H1 (cell line): ENCODE measurements around the gene TACSTD2. TPM values are rescaled to one million over a fixed set of nuclear protein-coding genes. Genes with fewer than 3 reads are reported as not detected.

Experiments used
- CTCF ChIA-PET: fragments of 300-600 bp; sonication (Branson Sonifier 250); formaldehyde crosslinking; loops from one replicate; lab custom pipeline; 2021; ENCODE audit not compliant: partially characterized antibody; lab: Charles Lee
- POLR2A ChIA-PET: fragments of 300-600 bp; sonication (Branson Sonifier 250); formaldehyde crosslinking; loops from one replicate; lab custom pipeline; 2021; ENCODE audit warnings: inconsistent platforms; ENCODE audit not compliant: partially characterized antibody; lab: Charles Lee
- DNase-seq, 2 experiments: peaks; one replicate each; pipeline versions ENCODE4 v3.0.0 to v3.0.0-alpha.2; 2010 to 2022; ENCODE audit warnings: low spot score in 2 of 2, low read depth in 1 of 2, mixed read lengths in 1 of 2
- FAIRE-seq: peaks from 2 replicates; lab custom pipeline; 2011; peaks lifted over from hg19 to GRCh38; lab: Jason Lieb, UNC
- H2AFZ ChIP-seq: 2 replicates; pipeline ENCODE4 v1.8.1; 2012; ENCODE audit warnings: low read length, inconsistent platforms
- H2AK5ac ChIP-seq: 2 replicates; pipeline ENCODE4 v1.6.1; 2013; ENCODE audit warnings: low read depth, low read length
- H2BK120ac ChIP-seq: replicated peaks from 2 replicates; pipeline ENCODE3; 2013; ENCODE audit warnings: low read depth, low read length, inconsistent platforms
- H2BK12ac ChIP-seq: 2 replicates; pipeline ENCODE4 v1.6.1; 2013; ENCODE audit warnings: low read depth, low read length
- H2BK15ac ChIP-seq: 2 replicates; pipeline ENCODE4 v1.6.1; 2013; ENCODE audit warnings: low read length
- H2BK20ac ChIP-seq: 2 replicates; pipeline ENCODE4 v1.6.1; 2013; ENCODE audit warnings: low read length
- H2BK5ac ChIP-seq: 2 replicates; pipeline ENCODE4 v1.6.1; 2013; ENCODE audit warnings: low read depth, low read length
- H3K14ac ChIP-seq: 2 replicates; pipeline ENCODE4 v1.6.1; 2013; ENCODE audit warnings: inconsistent platforms; ENCODE audit not compliant: insufficient read length
- H3K18ac ChIP-seq: 2 replicates; pipeline ENCODE4 v1.6.1; 2013; ENCODE audit warnings: low read length; ENCODE audit errors: extremely low read depth
- H3K23ac ChIP-seq: 2 replicates; pipeline ENCODE4 v1.6.1; 2013; ENCODE audit warnings: inconsistent platforms; ENCODE audit not compliant: insufficient read length
- H3K23me2 ChIP-seq: 2 replicates; pipeline ENCODE4 v1.6.1; 2013; ENCODE audit warnings: low read depth, low read length
- H3K27ac ChIP-seq: 2 replicates; pipeline ENCODE4 v1.6.1; 2011; ENCODE audit warnings: low read depth, low read length, inconsistent platforms
- H3K27me3 ChIP-seq, 4 experiments: replicated peaks in 1 of 4; 1 replicate in 1 of 4; 2 replicates in 3 of 4; pipeline versions ENCODE4 v1.6.1 to v1.8.1; 2011 to 2013; ENCODE audit warnings: low read length in 3 of 4, mild to moderate bottlenecking in 3 of 4, inconsistent platforms in 2 of 4, mixed read lengths in 2 of 4, moderate library complexity in 1 of 4; ENCODE audit not compliant: control insufficient read depth in 3 of 4, insufficient read depth in 3 of 4; ENCODE audit errors: extremely low read depth in 1 of 4
- H3K36me3 ChIP-seq, 4 experiments: 2 replicates each; pipeline versions ENCODE4 v1.6.1 to v1.8.1; 2011 to 2013; ENCODE audit warnings: mild to moderate bottlenecking in 4 of 4, low read length in 3 of 4, moderate library complexity in 2 of 4, control low read depth in 1 of 4, inconsistent platforms in 1 of 4; ENCODE audit not compliant: insufficient read depth in 4 of 4, control insufficient read depth in 2 of 4
- H3K4ac ChIP-seq: replicated peaks from 2 replicates; pipeline ENCODE3; 2013; ENCODE audit warnings: low read length, low read depth, mixed read lengths, inconsistent platforms; ENCODE audit not compliant: insufficient read length
- H3K4me1 ChIP-seq, 4 experiments: replicated peaks in 1 of 4; 1 replicate in 1 of 4; 2 replicates in 3 of 4; pipeline versions ENCODE4 v1.6.1 to v1.8.1; 2011 to 2013; ENCODE audit warnings: low read length in 3 of 4, inconsistent platforms in 2 of 4, mixed read lengths in 1 of 4; ENCODE audit not compliant: insufficient read depth in 4 of 4, control insufficient read depth in 3 of 4
- H3K4me2 ChIP-seq, 2 experiments: 2 replicates each; pipeline versions ENCODE4 v1.6.1 to v1.8.1; 2011 to 2013; ENCODE audit warnings: low read depth in 2 of 2, low read length in 2 of 2, control low read depth in 1 of 2, inconsistent platforms in 1 of 2, mild to moderate bottlenecking in 1 of 2; ENCODE audit not compliant: insufficient read depth in 1 of 2
- H3K4me3 ChIP-seq, 4 experiments: fragments of 200-600, 300-600 bp in 1 of 4; sonication (generic), shearing (Covaris generic), sonication (Bioruptor Twin) in 1 of 4; 2 replicates each; pipeline versions ENCODE4 v1.5.1 to v1.8.1; 2011 to 2016; ENCODE audit warnings: low read length in 4 of 4, low read depth in 3 of 4, control low read depth in 2 of 4, inconsistent platforms in 2 of 4, mild to moderate bottlenecking in 2 of 4, mixed read lengths in 1 of 4, moderate library complexity in 1 of 4; ENCODE audit not compliant: insufficient read depth in 2 of 4; ENCODE audit errors: extremely low read depth in 1 of 4
- H3K56ac ChIP-seq: replicated peaks from 2 replicates; pipeline ENCODE3; 2013; ENCODE audit warnings: low read depth, mild to moderate bottlenecking, mixed read lengths, low read length, inconsistent platforms; ENCODE audit not compliant: insufficient read length
- H3K79me1 ChIP-seq: 2 replicates; pipeline ENCODE4 v1.6.1; 2013; ENCODE audit warnings: low read depth, low read length, control low read depth
- H3K79me2 ChIP-seq, 2 experiments: 2 replicates each; pipeline versions ENCODE4 v1.6.1 to v1.8.1; 2012 to 2013; ENCODE audit warnings: low read length in 2 of 2, mild to moderate bottlenecking in 2 of 2, inconsistent platforms in 1 of 2; ENCODE audit not compliant: insufficient read depth in 2 of 2, control insufficient read depth in 1 of 2
- H3K9ac ChIP-seq, 4 experiments: replicated peaks in 1 of 4; 1 replicate in 1 of 4; 2 replicates in 3 of 4; pipeline versions ENCODE4 v1.6.1 to v1.8.1; 2011 to 2013; ENCODE audit warnings: low read depth in 3 of 4, low read length in 3 of 4, control low read depth in 2 of 4, mild to moderate bottlenecking in 2 of 4, moderate library complexity in 2 of 4, inconsistent platforms in 1 of 4; ENCODE audit errors: extremely low read depth in 1 of 4
- H3K9me3 ChIP-seq, 2 experiments: 2 replicates each; pipeline versions ENCODE4 v1.6.1 to v1.8.1; 2012 to 2013; ENCODE audit warnings: mild to moderate bottlenecking in 2 of 2, moderate library complexity in 2 of 2, control low read depth in 1 of 2, inconsistent platforms in 1 of 2, low read depth in 1 of 2, low read length in 1 of 2, mixed read lengths in 1 of 2; ENCODE audit not compliant: insufficient read depth in 2 of 2
- H4K20me1 ChIP-seq, 2 experiments: replicated peaks in 1 of 2; 2 replicates each; pipeline versions ENCODE3 to v1.8.1; 2011 to 2013; ENCODE audit warnings: inconsistent platforms in 2 of 2, low read length in 2 of 2, mild to moderate bottlenecking in 1 of 2; ENCODE audit not compliant: insufficient read depth in 2 of 2, control insufficient read depth in 1 of 2
- H4K5ac ChIP-seq: 2 replicates; pipeline ENCODE4 v1.6.1; 2013; ENCODE audit warnings: low read length, low read depth, mixed read lengths, inconsistent platforms; ENCODE audit not compliant: insufficient read length
- H4K8ac ChIP-seq: 2 replicates; pipeline ENCODE4 v1.8.0; 2013; ENCODE audit warnings: mild to moderate bottlenecking, moderate library complexity, low read length, inconsistent platforms; ENCODE audit not compliant: insufficient read depth; ENCODE audit errors: extremely low read depth
- H4K91ac ChIP-seq: replicated peaks from 2 replicates; pipeline ENCODE3; 2013; ENCODE audit warnings: low read length, mixed read lengths, inconsistent platforms; ENCODE audit not compliant: insufficient read length
- EZH2 ChIP-seq: fragments of 200-600 bp; sonication (generic); IDR thresholded peaks from 2 replicates; pipeline ENCODE4 v1.7.1; 2012; ENCODE audit warnings: low read depth, mild to moderate bottlenecking, moderate library complexity, low read length, inconsistent platforms; ENCODE audit not compliant: severe bottlenecking
- GABPA ChIP-seq: IDR thresholded peaks from 2 replicates; pipeline ENCODE4 v1.6.1; 2011; ENCODE audit warnings: mild to moderate bottlenecking, low read length, moderate library complexity, borderline replicate concordance; ENCODE audit not compliant: insufficient read depth
- SP4 ChIP-seq: IDR thresholded peaks from 2 replicates; pipeline ENCODE4 v1.6.1; 2012; ENCODE audit warnings: low read length, inconsistent platforms
- WGBS, 2 experiments: shearing (Covaris generic) in 1 of 2; methylation state at CpG; one replicate each; pipeline versions ENCODE4 v1.1.6 to v1.1.7; 2013 to 2015; ENCODE audit warnings: low lambda C conversion rate in 2 of 2, mixed read lengths in 2 of 2, inconsistent platforms in 1 of 2, low coverage in 1 of 2, missing lambda C conversion rate in 1 of 2; ENCODE audit not compliant: insufficient replicate concordance in 2 of 2, insufficient coverage in 1 of 2, insufficient read length in 1 of 2; ENCODE audit errors: extremely low coverage in 1 of 2, missing lambda C conversion rate in 1 of 2; 5-methylcytosine and 5-hydroxymethylcytosine counted together
- polyA plus RNA-seq, 7 experiments: library from polyadenylated mRNA; depleted of rRNA in 3 of 7; stranded (reverse) in 5 of 7; unstranded in 2 of 7; fragments of >200 nt in 5 of 7; fragments of 200-250 nt in 2 of 7; gene quantifications; 1 replicate in 5 of 7; 2 replicates in 1 of 7; 4 replicates in 1 of 7; pipeline versions ENCODE4 v1.2.1 to v1.2.3, GENCODE V29; 2011 to 2013; ENCODE audit warnings: missing spikeins in 2 of 7, mixed read lengths in 2 of 7
- total RNA-seq: library from RNA; stranded (reverse); fragmentation: NEBNext Ultra II Directional; extraction: Animal tissue kit (Norgen Biotek cat#: 25700); gene quantifications from 2 replicates; pipeline ENCODE4 v1.2.1, GENCODE V29; 2021

Gene TACSTD2
- total and polyA plus RNA-seq, 2 of the 8 experiments (the other 6 are each of a cell fraction or from before 2014, with no cell fraction given), result 0.76 to 0.85 TPM

DNA sequence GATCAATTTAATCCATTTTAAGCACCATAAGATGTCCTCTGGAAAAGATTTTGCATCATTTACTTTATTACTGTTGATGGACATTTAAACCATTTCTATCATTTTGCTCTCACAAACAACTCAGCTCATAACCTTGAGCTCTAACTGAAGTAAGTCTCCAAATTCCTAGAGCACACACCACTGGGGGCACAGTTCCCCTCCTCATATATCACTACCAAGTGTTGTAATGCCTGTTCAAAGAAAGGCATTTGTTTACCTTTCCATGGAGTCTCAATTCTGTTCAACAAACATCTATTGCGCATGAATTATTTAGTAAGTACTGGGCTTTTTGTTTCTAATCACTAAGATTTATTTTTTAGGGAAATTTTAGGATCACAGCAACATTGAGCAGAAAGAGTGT is 21.7 kb downstream of the TACSTD2 start:
- Histone ChIP-seq H3K9ac (no peak overlapping the region), H3K27ac (no peak overlapping the region), H2AFZ (no peak overlapping the region), H4K91ac (no peak overlapping the region), H3K23me2 (no peaks in the 10 kb centered on the region), H2AK5ac (no peak overlapping the region), H2BK15ac (no peak overlapping the region), H2BK20ac (no peak overlapping the region), H3K14ac (no peak overlapping the region), H3K79me1 (no peaks in the 10 kb centered on the region), H4K5ac (no peak overlapping the region), H3K18ac (no peak overlapping the region), H3K4me3 (no peak overlapping the region), H3K4me2 (no peak overlapping the region), H3K4ac (no peak overlapping the region), H3K36me3 (no peaks in the 10 kb centered on the region), H3K9me3 (peaks cover 0 to 4% of the 10 kb centered on the region in 2 experiments; a peak in 1 of 4 replicates), H2BK12ac (no peak overlapping the region), H2BK5ac (no peak overlapping the region), H3K27me3 (no peaks in the 10 kb centered on the region), H3K56ac (no peak overlapping the region), H3K79me2 (no peaks in the 10 kb centered on the region), H2BK120ac (no peak overlapping the region), H3K4me1 (no peaks in the 10 kb centered on the region), H4K8ac (no peak overlapping the region), H3K23ac (no peak overlapping the region), H4K20me1 (no peaks in the 10 kb centered on the region)
- ChIA-PET CTCF (no interaction called here), POLR2A (no interaction called here)
- TF ChIP-seq EZH2, result no peak
- no peak for TF ChIP-seq SP4
- TF ChIP-seq GABPA, result no peak
- WGBS, 2 experiments, result 96% methylated on average over 1 of the region's 1 CpG; no CpG with 5 or more reads in 1 of the 2 experiments
- DNase-seq, result no peak
- FAIRE-seq, result no peak
